Psoas muscle (tissue), 8 donors: Measurements from ENCODE around the gene SLC25A29. TPM values are rescaled to one million over a fixed set of nuclear protein-coding genes. Genes with fewer than 3 reads are reported as not detected.

Experiments used
- ATAC-seq, 4 donors: fragments of 200-7000 bp; cut with Tn5 transposase; one replicate each; pipeline ENCODE4 v1.9.1; 2020; ENCODE audit warnings: moderate library complexity in 3 of 4, mild to moderate bottlenecking in 2 of 4
- DNase-seq, 2 donors: peaks; one replicate each; pipeline ENCODE4 v3.0.0-alpha.2; 2020
- H3K27ac ChIP-seq: fragments of 200-600 bp; one replicate; pipeline ENCODE4 v1.8.0; 2022
- H3K27me3 ChIP-seq, 3 donors: fragments of 200-600 bp in 1 of 3; one replicate each; pipeline versions ENCODE4 v1.6.1 to v1.8.0; 2013 to 2022; ENCODE audit warnings: low read length in 2 of 3, mild to moderate bottlenecking in 2 of 3, moderate library complexity in 1 of 3; ENCODE audit not compliant: insufficient read depth in 3 of 3
- H3K36me3 ChIP-seq, 2 donors: fragments of 200-600 bp in 1 of 2; one replicate each; pipeline versions ENCODE4 v1.6.1 to v1.8.0; 2013 to 2022; ENCODE audit warnings: low read depth in 1 of 2, mild to moderate bottlenecking in 1 of 2, moderate library complexity in 1 of 2; ENCODE audit not compliant: insufficient read depth in 1 of 2
- H3K4me1 ChIP-seq: fragments of 200-600 bp; one replicate; pipeline ENCODE4 v1.8.0; 2022
- H3K4me3 ChIP-seq: fragments of 200-600 bp; one replicate; pipeline ENCODE4 v1.8.0; 2022; ENCODE audit warnings: mild to moderate bottlenecking
- H3K9me3 ChIP-seq: fragments of 200-600 bp; one replicate; pipeline ENCODE4 v1.8.0; 2022
- CTCF ChIP-seq: fragments of 200-600 bp; IDR thresholded peaks from one replicate; pipeline ENCODE4 v1.8.0; 2022; ENCODE audit warnings: antibody characterized with exemption
- WGBS, 3 donors: extraction: QIAGEN DNeasy Blood & Tissue Kit; methylation state at CpG; one replicate each; pipeline versions ENCODE4 v1.1.6 to v1.1.7; 2013; 5-methylcytosine and 5-hydroxymethylcytosine counted together
- intact Hi-C, 2 donors: fragments of 100-400 bp; cut with DNase I; formaldehyde crosslinking; loops; one replicate each; pipeline versions ENCODE4 v1.11.0 to v1.14.2; 2022
- polyA plus RNA-seq, 3 donors: library from polyadenylated mRNA; stranded (reverse); fragments of 200-250 nt; gene quantifications; one replicate each; pipeline ENCODE4 v1.2.3, GENCODE V29; 2013
- total RNA-seq, 4 donors: library from RNA; stranded (reverse); fragmentation: NEBNext Ultra II Directional in 2 of 4; extraction: Animal tissue kit (Norgen Biotek cat#: 25700) in 2 of 4; gene quantifications; one replicate each; pipeline versions ENCODE4 v1.2.1 to v1.2.4, GENCODE V29; 2021 to 2023
- donor health status: healthy with polysubstance abuse.
- donor health status: DM: no; HTN: no; CAD: no; lungs with moderate emphysema.
- donor health status: Bipolar disorder and iron deficiency.
- donor health status: healthy.
- donor health status: DM: yes; HTN: yes; CAD: no.
- donor health status: DM: no; HTN: no; CAD: no.
- donor health status: DM: no; HTN: no; CAD: no.
- donor health status: DM: yes; HTN: yes; CAD: no.

Gene SLC25A29
- total and polyA plus RNA-seq, 7 donors: 4.5 to 14.8 (median 6.7) TPM

DNA sequence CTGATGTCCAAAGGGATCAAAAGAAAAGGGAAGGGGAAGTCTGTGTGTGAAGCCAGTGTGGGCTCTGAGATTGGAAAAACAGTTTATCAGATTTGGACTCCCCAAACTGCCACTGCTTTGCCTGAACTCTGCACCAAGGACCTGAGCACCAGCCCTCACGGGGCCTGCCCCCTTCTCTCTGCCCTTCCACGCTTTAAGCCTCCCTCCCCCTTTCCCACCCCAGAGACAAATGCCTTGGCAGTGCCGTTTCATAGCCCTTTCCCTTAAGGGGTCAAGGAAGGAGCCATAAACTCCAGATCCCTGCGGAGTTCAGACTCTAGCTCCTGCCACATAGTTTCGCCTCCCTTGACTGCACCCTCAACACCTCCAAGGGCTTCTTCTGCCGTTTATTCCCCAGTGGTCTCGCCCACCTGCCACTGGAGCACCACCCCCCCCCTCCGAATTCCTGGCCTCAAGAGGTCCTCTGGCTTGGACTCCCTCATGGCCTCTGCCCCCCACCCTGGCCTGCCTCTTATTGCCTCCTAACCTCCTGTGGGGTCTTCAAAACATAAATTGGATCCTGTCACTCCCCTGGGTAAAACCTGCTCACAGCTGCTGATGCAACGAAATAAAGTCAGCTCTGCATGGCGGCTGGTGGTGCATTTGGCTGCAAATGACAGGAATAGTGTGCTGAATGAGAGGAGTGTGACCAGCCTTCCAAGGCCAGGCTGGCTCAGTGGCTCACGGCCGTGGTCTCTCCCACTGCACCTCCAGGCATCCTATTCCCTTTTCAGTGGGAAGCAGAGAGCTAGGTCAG, 18.8 kb downstream of the SLC25A29 start:
- no peak for TF ChIP-seq CTCF
- intact Hi-C loops: loop anchor here in 1 of 2 donors (5.0 kb wide), 1 partner anchor 90 kb away; the partner anchor contains the start of gene WDR25
- peak overlapping the region; percentile 79 for H3K27ac ChIP-seq
- H3K36me3 ChIP-seq: peaks cover 3 to 16% of the 10 kb centered on the region in 2 donors
- WGBS, 3 donors: 67 to 69% (median 67%) methylated on average over 11 to 12 of the region's 12 CpGs
- H3K4me1 ChIP-seq: peaks cover 27% of the 10 kb centered on the region
- no peaks in the 10 kb centered on the region for H3K27me3 ChIP-seq
- no peak overlapping the region for H3K4me3 ChIP-seq
- ATAC-seq (no peak), DNase-seq (peak in 1 of 2 donors; percentile 40)
- no peaks in the 10 kb centered on the region for H3K9me3 ChIP-seq

GRCh38 chr14:100286484-100287191, 19.6 kb downstream of the SLC25A29 start:
- intact Hi-C loops: loop anchor here in 1 of 2 donors (5.0 kb wide), 1 partner anchor 91 kb away; the partner anchor contains the start of gene WDR25
- Histone ChIP-seq H3K27ac (peak overlapping the region; percentile 79), H3K36me3 (peaks cover 0 to 8% of the 10 kb centered on the region in 2 donors), H3K9me3 (no peaks in the 10 kb centered on the region), H3K4me1 (peaks cover 35% of the 10 kb centered on the region), H3K4me3 (no peak overlapping the region), H3K27me3 (no peaks in the 10 kb centered on the region)
- ATAC-seq (peak; percentile 57 to 71 (median 70)), DNase-seq (peak in 1 of 2 donors; percentile 57)
- WGBS, 3 donors: 65 to 77% (median 68%) methylated on average over 10 of the region's 10 CpGs
- TF ChIP-seq CTCF: no peak

DNA sequence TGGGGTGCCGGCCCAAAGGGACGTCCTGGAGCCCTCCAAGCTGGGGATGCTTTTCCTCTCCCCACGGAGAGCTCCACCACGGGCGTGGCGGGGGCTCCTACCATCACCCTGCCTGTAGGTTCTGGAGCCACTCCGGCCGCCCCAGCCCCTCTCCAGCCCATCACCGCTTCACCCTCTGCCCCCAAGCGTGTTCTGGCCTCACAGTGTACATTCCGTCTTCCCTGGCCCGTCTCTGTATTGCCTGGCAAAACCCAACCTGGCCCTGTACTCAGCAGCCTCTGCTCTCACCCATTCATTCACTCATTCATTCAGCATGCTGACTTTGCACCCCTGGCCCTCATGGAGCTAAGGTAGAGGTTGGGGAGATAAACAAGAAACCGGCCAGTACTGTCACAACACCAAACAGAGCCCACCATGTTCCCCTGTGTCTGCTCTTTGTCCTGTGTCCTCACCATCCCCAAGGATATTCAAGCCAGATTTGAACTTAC, 20.3 kb downstream of the SLC25A29 start:
- no peaks in the 10 kb centered on the region for H3K27me3 ChIP-seq
- H3K9me3 ChIP-seq: no peaks in the 10 kb centered on the region
- H3K4me3 ChIP-seq: peak overlapping the region; percentile 88
- H3K4me1 ChIP-seq: peaks cover 41% of the 10 kb centered on the region
- no peak for DNase-seq
- H3K36me3 ChIP-seq: peaks cover 0 to 3% of the 10 kb centered on the region in 2 donors
- 30 to 38% (median 33%) methylated on average over 7 to 13 of the region's 13 CpGs for WGBS, 3 donors
- no peak for TF ChIP-seq CTCF
- intact Hi-C loops: loop anchor here in 1 of 2 donors (5.0 kb wide), 1 partner anchor 91 kb away; the partner anchor contains the start of gene WDR25
- no peak for ATAC-seq
- peak overlapping the region; percentile 93 for H3K27ac ChIP-seq

DNA sequence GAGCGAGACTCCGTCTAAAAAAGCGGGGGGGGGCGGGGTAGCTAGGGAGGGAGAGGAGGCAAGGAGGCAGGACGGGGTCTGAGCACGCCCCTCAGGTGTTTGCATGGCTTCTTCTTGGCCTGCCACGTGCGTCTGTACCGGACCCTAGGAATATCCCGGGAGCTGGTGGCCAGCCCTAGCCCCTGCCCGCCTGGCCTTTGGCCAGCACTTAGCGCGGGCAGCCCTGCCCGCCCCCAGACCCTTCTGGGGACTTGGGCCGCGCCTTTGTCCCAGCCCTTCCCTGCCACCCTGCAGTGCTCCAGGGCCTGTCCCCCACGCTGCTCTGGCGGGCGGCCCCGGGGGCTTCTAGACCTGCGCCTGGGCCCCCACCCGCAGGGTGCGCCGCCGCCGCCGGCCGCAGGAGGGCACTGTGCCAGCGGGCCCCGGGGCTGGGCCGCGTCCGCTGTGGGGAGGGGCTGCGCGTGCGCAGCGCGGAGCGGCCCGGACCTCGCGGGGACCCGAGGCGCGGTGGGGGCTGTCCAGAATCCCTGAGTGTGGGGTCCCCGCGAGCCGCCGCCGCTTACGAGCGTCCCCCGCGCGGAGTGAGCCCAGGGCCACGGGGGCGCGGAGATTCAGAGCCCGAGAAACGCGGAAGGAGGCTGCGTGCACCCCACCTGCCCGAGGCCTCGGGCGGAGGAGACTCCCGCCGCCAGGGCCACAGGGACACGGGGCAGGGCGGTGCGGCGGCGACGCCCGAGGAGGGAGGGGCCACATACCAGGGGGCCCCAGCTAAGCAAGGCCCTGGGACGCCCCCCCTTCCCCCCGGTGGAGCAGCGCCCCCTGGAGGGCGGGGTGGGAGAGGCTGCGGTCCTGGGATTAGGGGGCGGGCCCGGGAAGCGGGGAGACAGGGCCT, 21.0 kb downstream of the SLC25A29 start:
- TF ChIP-seq CTCF: peak; percentile 67
- Histone ChIP-seq H3K36me3 (no peaks in the 10 kb centered on the region), H3K27me3 (no peaks in the 10 kb centered on the region), H3K4me1 (peaks cover 47% of the 10 kb centered on the region), H3K27ac (peak overlapping the region; percentile 93), H3K4me3 (peak overlapping the region; percentile 88), H3K9me3 (no peaks in the 10 kb centered on the region)
- intact Hi-C loops: loop anchor here in 1 of 2 donors (5.0 kb wide), 1 partner anchor 92 kb away; the partner anchor contains the start of gene WDR25
- WGBS, 3 donors: 0 to 1% (median 1%) methylated on average over 35 to 82 of the region's 82 CpGs
- DNase-seq (peak; percentile 75 to 86), ATAC-seq (peak; percentile 83 to 86 (median 84))
